K562 (cell line): Measurements from ENCODE around the gene TUT7. TPM values are rescaled to one million over a fixed set of nuclear protein-coding genes. Genes with fewer than 3 reads are reported as not detected.

Experiments used
- CAMTA2 ChIP-seq: fragments of 250-450 bp; sonication (Bioruptor Pico); conservative IDR thresholded peaks from 2 replicates; pipeline ENCODE4 v1.5.1; 2022
- DACH1 ChIP-seq: fragments of 450-650 bp; IDR thresholded peaks from 2 replicates; pipeline ENCODE4 v1.6.1; 2018; ENCODE audit not compliant: partially characterized antibody
- HNRNPH1 ChIP-seq: fragments of 200-400 bp; formaldehyde crosslinking; optimal IDR thresholded peaks from 2 replicates; pipeline ENCODE3; 2017; ENCODE audit warnings: low read depth, mild to moderate bottlenecking, low read length, moderate library complexity
- KLF16 ChIP-seq: IDR thresholded peaks from 2 replicates; pipeline ENCODE4 v1.6.1; 2016; ENCODE audit warnings: antibody characterized with exemption
- NR1H2 ChIP-seq: sonication (generic); formaldehyde crosslinking; IDR thresholded peaks from 2 replicates; pipeline ENCODE4 v1.4.0; 2020; ENCODE audit warnings: mild to moderate bottlenecking, missing genetic modification reagents
- PURB ChIP-seq: sonication (generic); formaldehyde crosslinking; IDR thresholded peaks from 2 replicates; pipeline ENCODE4 v1.9.0; 2021; ENCODE audit warnings: low read depth, mild to moderate bottlenecking, missing genetic modification reagents
- SIN3B ChIP-seq: fragments of 450-650 bp; IDR thresholded peaks from 2 replicates; pipeline ENCODE4 v1.6.1; 2017; ENCODE audit warnings: low read depth, mild to moderate bottlenecking, moderate library complexity
- SMARCB1 ChIP-seq: IDR thresholded peaks from 2 replicates; pipeline ENCODE4 v1.6.1; 2011; ENCODE audit warnings: improper control_type of control experiment, low read depth; ENCODE audit not compliant: insufficient read length
- SREBF2 ChIP-seq: sonication (generic); formaldehyde crosslinking; IDR thresholded peaks from 2 replicates; pipeline ENCODE4 v1.4.0; 2020; ENCODE audit warnings: mild to moderate bottlenecking, missing genetic modification reagents
- WHSC1 ChIP-seq: IDR thresholded peaks from one replicate; pipeline ENCODE4 v1.6.1; 2012; ENCODE audit warnings: low read length, control low read depth, inconsistent platforms
- ZKSCAN8 ChIP-seq: fragments of 200-800 bp; sonication (Bioruptor generic); IDR thresholded peaks from 2 replicates; pipeline ENCODE4 v1.6.1; 2016; ENCODE audit warnings: missing genetic modification characterization, missing compliant biosample characterization
- ZNF586 ChIP-seq: fragments of 450-650 bp; formaldehyde crosslinking; conservative IDR thresholded peaks from 2 replicates; pipeline ENCODE4 v1.4.0; 2020; ENCODE audit warnings: mild to moderate bottlenecking, moderate library complexity
- polyA plus RNA-seq, 8 experiments: library from polyadenylated mRNA; depleted of rRNA in 4 of 8; stranded (reverse) in 5 of 8; unstranded in 3 of 8; fragments of >200 nt; fragmentation: Nextera tagmentation in 2 of 8; fragmentation: Illumina TruSeq in 1 of 8; extraction: Ambion mirVana in 2 of 8; extraction: Trizol in 1 of 8; gene quantifications; 2 replicates each; pipeline versions ENCODE4 v1.2.1 to v1.2.3, GENCODE V29; 2011 to 2014; ENCODE audit warnings: inconsistent platforms in 1 of 8, missing spikeins in 1 of 8
- total RNA-seq, 7 experiments: library from RNA; depleted of rRNA in 6 of 7; stranded (reverse); fragments of >200 nt in 6 of 7; fragmentation: Illumina TruSeq in 2 of 7; extraction: Trizol in 2 of 7; gene quantifications; 2 replicates each; pipeline versions ENCODE4 v1.2.1 to v1.2.3, GENCODE V29; 2011 to 2021; ENCODE audit warnings: low replicate concordance in 1 of 7
- TF ChIP-seq, protein P1 (sequence below): sonication (generic); formaldehyde crosslinking; IDR thresholded peaks from 2 replicates; pipeline ENCODE4 v1.8.0; 2023; ENCODE audit warnings: missing genetic modification reagents, mild to moderate bottlenecking, borderline replicate concordance
- TF ChIP-seq, protein P2 (sequence below): sonication (generic); formaldehyde crosslinking; IDR thresholded peaks from 2 replicates; pipeline ENCODE4 v1.8.0; 2022; ENCODE audit warnings: mild to moderate bottlenecking, low read depth, missing genetic modification reagents
- TF ChIP-seq, protein P3 (sequence below): fragments of 450-650 bp; IDR thresholded peaks from 2 replicates; pipeline ENCODE4 v1.7.0; 2016; ENCODE audit warnings: borderline replicate concordance
- TF ChIP-seq, protein P4 (sequence below), 3 experiments: fragments of 200-800 bp in 1 of 3; sonication (Bioruptor generic) in 1 of 3; sonication (generic) in 1 of 3; formaldehyde crosslinking in 1 of 3; IDR thresholded peaks; 2 replicates each; pipeline versions ENCODE4 v1.6.1 to v1.8.0; 2016 to 2022; ENCODE audit warnings: mild to moderate bottlenecking in 2 of 3, missing compliant biosample characterization in 2 of 3, missing genetic modification characterization in 2 of 3, missing genetic modification reagents in 1 of 3

The TUT7 gene
- total and polyA plus RNA-seq, 9 of the 15 experiments (the other 6 are each of a cell fraction or from before 2014, with no cell fraction given) = 5.9 to 26.9 (median 15.2) TPM

DNA sequence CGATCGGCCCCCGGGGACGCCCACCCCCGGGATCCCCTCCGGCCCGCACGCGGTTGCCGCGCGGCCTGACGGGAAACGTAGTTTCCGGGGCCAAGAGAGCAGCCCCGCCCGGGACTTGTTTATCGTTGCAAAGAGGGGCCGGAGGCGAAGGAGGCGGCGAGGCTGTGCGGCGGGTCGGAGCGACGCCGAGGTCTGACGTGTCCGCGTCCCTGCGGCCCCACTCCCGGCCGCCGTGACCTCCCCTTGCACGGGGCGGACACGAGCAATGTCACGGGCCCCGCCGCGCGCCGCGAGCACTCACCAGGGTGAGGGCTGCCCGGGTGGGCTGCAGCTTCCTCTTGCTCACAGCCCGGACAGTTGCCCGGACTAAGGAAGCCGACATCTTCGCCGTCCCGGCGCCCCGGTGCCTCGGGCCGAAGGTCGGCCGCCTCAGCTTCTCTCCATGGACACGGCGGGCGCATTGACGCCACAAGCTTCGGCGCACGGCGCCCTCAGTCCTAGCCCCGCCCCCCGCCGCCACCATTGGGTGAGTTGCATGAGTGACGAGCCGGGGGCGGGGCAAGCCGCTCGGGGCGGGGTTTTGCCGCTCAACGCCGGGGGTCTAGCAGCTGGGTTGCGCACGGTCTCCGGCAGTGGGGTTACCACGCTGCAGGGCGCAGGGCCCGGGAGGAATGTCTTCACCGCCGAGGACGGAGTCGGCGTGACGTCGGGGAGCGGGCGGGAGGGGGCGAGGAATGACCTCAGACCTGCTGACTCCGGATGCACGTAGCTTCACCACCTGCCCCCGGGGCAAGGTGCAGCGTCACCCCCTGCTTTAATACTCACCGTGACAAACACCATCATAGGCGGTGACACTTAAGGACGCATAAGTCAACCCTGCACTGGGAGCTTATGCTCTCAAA is 71.9 kb downstream of the TUT7 start, which contains the start of gene ISCA1 (continued):
- TF ChIP-seq, protein P1, sequence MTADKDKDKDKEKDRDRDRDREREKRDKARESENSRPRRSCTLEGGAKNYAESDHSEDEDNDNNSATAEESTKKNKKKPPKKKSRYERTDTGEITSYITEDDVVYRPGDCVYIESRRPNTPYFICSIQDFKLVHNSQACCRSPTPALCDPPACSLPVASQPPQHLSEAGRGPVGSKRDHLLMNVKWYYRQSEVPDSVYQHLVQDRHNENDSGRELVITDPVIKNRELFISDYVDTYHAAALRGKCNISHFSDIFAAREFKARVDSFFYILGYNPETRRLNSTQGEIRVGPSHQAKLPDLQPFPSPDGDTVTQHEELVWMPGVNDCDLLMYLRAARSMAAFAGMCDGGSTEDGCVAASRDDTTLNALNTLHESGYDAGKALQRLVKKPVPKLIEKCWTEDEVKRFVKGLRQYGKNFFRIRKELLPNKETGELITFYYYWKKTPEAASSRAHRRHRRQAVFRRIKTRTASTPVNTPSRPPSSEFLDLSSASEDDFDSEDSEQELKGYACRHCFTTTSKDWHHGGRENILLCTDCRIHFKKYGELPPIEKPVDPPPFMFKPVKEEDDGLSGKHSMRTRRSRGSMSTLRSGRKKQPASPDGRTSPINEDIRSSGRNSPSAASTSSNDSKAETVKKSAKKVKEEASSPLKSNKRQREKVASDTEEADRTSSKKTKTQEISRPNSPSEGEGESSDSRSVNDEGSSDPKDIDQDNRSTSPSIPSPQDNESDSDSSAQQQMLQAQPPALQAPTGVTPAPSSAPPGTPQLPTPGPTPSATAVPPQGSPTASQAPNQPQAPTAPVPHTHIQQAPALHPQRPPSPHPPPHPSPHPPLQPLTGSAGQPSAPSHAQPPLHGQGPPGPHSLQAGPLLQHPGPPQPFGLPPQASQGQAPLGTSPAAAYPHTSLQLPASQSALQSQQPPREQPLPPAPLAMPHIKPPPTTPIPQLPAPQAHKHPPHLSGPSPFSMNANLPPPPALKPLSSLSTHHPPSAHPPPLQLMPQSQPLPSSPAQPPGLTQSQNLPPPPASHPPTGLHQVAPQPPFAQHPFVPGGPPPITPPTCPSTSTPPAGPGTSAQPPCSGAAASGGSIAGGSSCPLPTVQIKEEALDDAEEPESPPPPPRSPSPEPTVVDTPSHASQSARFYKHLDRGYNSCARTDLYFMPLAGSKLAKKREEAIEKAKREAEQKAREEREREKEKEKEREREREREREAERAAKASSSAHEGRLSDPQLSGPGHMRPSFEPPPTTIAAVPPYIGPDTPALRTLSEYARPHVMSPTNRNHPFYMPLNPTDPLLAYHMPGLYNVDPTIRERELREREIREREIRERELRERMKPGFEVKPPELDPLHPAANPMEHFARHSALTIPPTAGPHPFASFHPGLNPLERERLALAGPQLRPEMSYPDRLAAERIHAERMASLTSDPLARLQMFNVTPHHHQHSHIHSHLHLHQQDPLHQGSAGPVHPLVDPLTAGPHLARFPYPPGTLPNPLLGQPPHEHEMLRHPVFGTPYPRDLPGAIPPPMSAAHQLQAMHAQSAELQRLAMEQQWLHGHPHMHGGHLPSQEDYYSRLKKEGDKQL = no peak
- no peak for TF ChIP-seq DACH1
- TF ChIP-seq NR1H2 (CRISPR knock-in tag) = no peak
- TF ChIP-seq ZNF586 (CRISPR knock-in tag) = no peak
- TF ChIP-seq CAMTA2 (CRISPR knock-in tag) = no peak
- TF ChIP-seq, protein P2, sequence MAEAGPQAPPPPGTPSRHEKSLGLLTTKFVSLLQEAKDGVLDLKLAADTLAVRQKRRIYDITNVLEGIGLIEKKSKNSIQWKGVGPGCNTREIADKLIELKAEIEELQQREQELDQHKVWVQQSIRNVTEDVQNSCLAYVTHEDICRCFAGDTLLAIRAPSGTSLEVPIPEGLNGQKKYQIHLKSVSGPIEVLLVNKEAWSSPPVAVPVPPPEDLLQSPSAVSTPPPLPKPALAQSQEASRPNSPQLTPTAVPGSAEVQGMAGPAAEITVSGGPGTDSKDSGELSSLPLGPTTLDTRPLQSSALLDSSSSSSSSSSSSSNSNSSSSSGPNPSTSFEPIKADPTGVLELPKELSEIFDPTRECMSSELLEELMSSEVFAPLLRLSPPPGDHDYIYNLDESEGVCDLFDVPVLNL (CRISPR knock-in tag) = no peak
- no peak for TF ChIP-seq SMARCB1
- TF ChIP-seq KLF16 = no peak
- TF ChIP-seq PURB (CRISPR knock-in tag) = no peak
- TF ChIP-seq, protein P3, sequence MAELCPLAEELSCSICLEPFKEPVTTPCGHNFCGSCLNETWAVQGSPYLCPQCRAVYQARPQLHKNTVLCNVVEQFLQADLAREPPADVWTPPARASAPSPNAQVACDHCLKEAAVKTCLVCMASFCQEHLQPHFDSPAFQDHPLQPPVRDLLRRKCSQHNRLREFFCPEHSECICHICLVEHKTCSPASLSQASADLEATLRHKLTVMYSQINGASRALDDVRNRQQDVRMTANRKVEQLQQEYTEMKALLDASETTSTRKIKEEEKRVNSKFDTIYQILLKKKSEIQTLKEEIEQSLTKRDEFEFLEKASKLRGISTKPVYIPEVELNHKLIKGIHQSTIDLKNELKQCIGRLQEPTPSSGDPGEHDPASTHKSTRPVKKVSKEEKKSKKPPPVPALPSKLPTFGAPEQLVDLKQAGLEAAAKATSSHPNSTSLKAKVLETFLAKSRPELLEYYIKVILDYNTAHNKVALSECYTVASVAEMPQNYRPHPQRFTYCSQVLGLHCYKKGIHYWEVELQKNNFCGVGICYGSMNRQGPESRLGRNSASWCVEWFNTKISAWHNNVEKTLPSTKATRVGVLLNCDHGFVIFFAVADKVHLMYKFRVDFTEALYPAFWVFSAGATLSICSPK = no peak
- TF ChIP-seq WHSC1 = no peak
- TF ChIP-seq SREBF2 = no peak
- no peak for TF ChIP-seq HNRNPH1
- TF ChIP-seq, protein P4, sequence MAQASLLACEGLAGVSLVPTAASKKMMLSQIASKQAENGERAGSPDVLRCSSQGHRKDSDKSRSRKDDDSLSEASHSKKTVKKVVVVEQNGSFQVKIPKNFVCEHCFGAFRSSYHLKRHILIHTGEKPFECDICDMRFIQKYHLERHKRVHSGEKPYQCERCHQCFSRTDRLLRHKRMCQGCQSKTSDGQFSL (CRISPR knock-in tag; IDR thresholded peaks at IDR 0.05) = 0 out of 2 replicates have a peak, but pooled peaks have one; percentile 38
- TF ChIP-seq, protein P4 (tag; IDR thresholded peaks at IDR 0.05) = no peak
- no peak for TF ChIP-seq ZKSCAN8 (CRISPR knock-in tag)
- TF ChIP-seq SIN3B = peak; percentile 8; the same call in 1 of the 2 replicates
